HG02938 (cell line): Measurements from ENCODE around the gene DAZAP1.

Experiments used
- ATAC-seq: cut with Tn5 transposase; IDR thresholded peaks from one replicate; pipeline ENCODE4 v1.9.1; 2021; ENCODE audit warnings: mild to moderate bottlenecking, moderate library complexity; ENCODE audit not compliant: unreplicated experiment

Gene DAZAP1

DNA sequence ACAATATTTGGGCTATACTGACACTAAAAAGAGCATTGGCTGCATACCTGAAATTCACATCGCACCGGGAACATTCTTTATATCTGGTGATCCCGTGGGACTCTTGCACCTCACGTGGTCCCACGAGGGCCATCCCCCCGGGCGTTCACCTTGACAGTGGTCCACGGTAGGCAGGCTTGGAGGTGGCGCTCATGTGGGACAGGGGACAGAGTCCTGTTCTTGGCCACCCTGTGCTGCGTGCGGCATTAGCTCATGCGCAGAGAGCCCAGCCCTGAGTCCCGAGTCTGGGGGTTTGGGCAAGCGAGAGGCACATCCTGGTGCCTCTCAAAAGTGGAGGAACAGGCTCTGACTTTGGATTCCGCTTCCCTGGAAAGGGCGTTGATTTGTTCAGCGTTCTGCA lies 13.5 kb upstream of the DAZAP1 start:
- ATAC-seq = no peak

DNA sequence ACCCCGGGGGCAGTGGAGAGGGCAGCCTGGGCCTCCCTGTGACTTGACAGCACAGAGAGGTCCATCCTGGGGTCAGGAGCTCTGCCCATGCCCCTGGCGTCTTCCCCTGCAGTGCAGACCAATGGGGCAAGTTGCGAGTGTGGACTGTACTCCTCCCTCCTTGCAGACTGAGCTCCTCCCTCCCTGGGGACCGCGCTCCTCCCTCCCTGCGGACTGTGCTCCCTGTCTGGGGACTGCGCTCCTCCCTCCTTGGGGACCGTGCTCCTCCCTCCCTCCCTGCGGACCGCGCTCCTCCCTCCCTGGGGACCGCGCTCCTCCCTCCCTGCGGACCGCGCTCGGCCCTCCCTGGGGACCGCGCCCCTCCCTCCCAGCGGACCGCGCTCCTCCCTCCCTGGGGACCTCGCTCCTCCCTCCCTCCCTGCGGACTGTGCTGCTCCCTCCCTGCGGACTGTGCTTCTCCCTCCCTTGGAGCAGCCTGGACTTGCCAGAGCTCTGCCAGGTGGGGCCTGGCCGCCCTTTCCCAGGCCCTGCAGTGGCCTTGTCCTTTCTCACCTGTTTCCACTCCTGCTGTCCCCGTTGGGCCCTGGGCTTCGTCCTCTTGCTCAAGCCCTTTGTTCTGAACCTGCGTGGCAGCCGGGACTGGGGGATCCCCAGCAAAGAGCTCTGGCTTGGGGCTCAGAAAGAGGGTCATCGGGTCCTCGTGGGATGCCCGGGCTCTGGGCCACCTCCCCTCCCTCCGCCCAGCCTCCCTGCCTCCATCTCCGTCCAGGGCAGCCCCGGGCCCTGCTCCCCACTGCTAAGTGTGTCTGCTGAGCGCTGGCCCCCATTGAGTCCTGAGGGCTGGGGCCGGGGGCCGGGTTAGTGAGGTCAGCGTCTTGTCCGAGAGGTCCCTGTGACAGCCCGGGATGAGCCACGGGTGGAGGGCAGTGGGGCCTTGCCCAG lies 12.9 kb upstream of the DAZAP1 start:
- no peak for ATAC-seq

DNA sequence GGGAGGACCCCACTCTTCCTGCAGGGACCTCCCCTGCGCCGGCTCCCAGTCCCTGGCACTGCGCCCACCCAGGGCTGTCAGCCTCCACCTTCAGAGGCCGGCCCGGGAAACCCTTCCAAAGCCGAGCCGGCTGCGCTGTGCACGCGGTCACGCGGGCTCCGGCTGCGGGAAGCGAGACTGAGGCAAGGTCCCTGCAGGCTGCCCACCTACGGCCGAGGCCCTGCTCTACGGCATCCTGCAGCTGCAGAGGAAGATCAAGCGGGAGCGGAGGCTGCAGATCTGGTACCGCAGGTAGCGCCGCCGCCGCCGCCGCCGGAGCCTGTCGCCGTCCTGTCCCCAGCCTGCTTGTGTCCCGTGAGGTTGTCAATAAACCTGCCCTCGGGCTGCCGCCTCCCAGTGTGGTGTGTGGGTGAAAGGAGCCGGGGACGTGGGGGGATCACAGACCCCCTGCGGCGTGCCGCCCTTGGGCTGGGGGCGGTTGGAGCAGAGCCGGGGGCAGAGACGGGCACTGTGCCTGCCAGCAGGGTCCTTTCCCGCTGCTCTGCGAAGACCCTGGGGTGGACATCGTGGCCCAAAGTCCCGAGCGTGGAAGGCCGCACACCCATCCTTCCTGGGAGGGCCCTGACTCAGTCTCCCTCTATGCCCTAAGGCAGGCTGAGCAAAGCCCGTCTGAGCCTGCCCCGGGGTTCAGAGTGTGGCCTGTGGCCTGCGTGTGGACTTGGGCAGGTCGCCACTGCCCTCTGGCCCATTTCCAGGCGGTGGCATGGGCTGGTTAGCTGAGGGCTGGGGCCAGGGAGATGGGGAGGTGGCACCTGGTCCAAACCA lies 12.0 kb upstream of the DAZAP1 start:
- no peak for ATAC-seq

DNA sequence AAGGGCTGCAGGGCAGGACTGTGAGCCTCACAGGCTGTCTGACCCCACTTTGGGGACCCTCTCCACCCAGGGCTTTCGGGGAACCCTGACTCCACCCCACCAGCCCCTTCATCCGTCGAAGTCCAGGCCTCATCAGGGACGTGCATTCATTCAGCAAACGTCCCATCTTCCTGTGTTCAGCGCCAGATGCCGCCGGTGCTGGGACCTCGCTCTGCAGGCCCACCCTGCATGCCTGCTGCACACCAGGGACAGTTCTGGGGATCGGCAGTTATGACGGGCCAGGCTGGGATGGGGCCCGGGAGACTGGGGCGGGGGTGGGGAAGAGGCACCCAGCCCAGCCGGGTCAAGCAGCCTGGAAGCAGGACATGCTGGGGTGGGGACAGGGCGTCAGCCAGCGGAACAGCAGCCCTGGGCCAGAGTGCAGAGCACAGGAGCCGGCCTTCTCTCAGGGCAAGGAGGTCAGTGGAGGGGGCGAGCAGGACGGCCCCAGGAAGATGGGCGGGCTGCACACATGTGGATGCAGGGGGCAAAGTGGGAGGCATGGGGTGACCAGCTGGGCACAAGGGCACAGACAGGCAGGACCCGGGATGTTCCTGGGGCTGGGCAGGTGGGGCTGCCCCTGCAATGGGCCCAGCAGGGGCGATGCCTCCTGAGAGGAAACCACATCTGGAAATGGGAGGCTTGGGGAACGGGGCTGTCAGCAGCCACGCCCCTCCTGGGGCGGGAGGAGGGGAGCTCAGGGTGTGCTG lies 11.2 kb upstream of the DAZAP1 start:
- no peak for ATAC-seq

DNA sequence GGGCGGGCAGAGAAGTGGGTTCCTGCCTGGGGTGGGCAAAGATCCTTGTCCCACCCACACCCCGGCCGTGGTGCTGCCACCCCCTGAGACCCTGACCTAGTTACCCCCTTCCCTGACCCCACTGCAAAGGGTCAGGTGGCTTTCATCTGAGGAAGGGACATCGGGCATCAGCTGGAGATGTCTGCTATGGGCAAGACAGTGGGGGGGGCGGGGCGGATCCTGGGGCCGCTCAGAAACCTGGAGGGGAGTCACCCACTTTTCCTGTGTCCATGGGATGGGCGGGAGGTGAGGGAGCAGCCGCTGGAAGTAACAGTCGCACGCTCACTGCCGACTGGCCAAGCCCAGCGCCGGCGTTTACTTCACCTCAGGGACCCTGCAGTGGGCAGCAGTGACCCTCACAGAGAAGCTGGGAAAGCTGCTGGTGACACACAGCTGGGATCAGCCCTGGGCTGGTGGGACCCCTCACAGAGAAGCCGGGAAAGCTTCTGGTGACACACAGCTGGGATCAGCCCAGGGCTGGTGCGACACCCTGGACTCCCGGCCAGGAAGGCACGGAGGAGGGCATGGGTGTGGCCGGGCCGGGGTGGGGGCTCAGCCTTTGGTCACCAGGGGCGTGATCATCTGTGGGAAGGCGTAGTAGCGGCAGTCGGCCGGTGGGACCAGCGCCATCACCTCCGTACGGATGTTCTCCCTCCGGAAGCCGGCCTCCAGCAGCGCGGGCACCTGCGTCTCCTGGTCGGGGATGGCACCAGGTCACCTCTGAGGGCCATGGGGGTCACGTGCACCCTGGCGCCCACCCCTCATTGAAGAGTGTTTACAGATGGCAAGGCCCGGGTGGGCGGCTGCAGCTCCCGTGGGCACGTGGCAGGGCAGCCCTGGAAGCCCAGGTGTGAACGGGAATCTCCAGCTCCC lies 10.4 kb upstream of the DAZAP1 start:
- ATAC-seq = no peak

DNA sequence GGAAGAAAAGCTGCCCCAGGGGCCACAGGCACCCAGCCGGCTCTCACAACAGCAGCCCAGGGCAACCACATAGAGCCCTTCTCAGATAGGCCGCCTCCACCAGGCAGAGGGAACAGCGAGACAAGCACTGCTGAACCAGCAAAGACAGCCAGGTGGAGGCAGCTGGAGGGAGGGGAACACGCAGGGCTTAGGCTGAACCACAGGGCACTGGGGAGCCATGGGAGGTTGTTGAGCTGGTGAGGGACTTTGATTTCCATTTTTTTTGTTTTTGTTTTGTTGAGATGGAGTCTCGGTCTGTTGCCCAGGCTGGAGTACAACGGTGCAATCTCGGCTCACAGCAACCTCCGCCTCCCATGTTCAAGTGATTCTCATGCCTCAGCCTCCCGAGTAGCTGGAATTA lies 9.5 kb upstream of the DAZAP1 start:
- ATAC-seq = no peak

DNA sequence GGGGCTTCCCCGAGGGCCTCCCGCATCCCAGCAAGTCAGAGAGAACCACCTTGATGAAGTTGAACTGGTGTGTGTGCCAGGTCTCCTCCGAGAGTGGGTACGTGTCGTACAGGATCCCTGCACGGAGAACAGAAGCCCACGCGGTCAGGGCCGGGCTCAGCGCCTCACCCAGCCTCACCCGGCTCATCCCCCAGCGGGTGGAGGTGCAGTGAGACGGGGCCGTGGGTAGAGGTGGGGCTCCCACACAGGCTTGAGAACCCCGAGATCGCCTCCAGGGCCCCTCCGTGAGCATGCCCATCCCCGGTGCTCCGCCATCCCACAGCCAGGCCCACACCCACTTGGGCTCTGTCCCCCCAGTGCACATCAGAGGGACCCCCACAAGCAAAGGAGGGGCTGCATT lies 8.3 kb upstream of the DAZAP1 start:
- no peak for ATAC-seq

DNA sequence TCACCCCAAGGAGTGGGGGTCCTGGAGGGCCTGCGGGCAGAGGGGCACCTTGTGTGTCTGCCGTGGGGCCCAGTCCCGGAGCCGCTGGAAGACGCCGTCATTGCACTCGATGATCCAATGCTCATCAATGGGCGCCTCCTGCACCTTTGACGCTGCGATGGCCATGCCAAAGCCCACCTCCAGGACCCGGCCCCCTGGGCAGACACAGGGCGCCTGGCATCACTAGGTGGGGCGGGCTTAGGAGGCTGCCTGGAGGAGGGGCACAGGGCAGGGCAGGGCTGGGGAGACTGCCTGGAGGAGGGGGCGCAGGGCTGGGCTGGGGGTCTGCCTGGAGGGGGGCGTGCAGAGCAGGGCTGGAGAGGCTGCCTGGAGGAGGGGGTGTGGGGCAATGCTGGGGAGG lies 7.6 kb upstream of the DAZAP1 start:
- ATAC-seq = no peak

DNA sequence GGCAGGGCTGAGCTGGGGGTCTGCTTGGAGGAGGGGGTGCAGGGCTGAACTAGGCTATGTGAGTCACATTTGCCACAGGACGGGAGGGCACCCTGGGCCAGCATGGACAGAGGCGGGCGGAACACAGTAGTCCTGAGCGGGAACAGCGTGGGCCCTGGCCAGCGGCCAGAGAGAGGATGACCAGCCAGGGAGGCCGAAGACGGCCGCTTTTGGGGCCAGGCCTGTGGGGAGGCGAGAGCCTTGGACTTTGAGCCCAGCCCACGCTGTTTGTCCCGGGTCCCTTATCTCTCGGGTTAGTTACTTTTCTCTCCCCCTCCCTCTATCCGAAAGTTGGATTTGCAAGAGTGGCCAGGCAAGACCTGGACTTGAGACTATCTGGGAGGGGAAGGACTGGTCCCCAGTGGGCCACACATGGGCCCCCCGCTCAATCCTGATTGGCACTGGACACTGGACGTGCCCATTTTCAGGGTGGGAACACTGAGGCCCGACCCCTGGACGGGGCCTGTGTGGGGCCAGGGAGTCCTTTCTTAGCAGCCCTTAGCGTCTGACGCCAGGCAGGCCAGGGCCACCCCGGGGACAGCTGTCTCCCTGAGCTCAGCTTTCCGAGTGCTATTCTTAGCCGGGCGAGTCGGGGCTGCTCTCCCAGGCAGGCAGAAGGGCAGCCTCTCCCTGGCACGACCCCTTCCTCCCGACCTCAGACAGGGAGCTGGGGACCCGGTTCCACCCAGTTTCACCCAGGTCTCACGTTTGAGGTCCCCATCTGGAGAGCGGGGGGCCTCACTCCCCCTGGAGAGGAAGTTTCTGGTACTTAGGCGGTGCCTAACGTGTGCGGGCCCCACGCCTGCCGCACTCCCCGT lies 6.9 kb upstream of the DAZAP1 start:
- ATAC-seq = no peak

DNA sequence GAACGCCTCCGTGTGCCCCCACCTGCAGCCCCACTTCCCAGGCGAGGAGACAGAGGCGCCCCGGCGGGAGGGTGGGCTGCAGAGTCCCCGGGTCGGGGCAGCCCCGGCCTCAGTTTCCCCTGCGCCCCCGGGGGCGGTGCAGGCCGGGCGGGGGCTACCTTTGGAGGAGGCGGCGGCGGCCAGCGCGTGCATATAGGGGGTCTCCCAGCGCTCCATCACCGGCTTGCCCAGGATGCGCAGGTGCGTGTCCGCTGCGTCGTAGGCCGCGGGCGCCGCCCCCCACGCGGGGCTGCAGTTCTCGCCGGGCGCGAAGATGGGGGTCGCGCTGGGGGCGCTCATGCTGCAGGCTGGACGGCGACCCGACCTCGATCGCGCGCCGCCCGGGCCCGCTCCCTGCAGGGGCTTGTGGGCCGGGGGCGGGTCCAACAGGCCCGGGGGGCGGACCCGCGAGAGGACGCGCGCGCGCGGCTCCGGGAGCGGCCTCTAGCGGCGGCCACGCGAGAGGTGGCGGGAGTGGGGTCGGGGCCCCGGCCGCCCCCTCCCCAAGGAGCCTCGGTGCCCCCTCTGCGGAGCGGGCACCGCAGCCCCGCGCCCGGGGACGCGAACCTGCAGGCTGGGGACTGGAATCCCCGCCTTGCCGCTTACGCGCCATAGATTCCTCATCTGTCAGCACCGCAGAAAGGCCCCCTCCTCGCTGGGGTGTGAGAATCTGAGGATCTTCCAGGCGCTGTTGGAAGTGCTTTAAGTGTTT lies 6.1 kb upstream of the DAZAP1 start, which contains the start of gene GAMT:
Gene GAMT, minus strand, starts transcription at position 405 of the 751 bp plus-strand sequence. Its CDS starts 66 bp downstream, at position 339.
- no peak for ATAC-seq

DNA sequence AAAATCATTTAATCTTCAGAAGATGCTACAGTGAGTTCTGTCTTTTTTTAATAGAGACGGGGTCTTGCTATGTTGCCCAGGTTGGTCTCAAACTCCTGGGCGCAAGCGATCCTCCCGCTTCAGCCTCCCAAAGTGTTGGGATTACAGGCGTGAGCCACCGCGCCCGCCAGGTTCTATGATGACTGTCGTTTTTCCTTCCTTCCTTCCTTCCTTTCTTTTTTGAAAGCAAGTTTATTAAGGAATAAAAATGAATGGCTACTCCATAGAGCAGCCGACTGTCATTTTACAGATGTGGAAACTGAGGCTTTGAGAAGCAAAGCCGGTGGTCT lies 5.5 kb upstream of the DAZAP1 start:
- no peak for ATAC-seq

DNA sequence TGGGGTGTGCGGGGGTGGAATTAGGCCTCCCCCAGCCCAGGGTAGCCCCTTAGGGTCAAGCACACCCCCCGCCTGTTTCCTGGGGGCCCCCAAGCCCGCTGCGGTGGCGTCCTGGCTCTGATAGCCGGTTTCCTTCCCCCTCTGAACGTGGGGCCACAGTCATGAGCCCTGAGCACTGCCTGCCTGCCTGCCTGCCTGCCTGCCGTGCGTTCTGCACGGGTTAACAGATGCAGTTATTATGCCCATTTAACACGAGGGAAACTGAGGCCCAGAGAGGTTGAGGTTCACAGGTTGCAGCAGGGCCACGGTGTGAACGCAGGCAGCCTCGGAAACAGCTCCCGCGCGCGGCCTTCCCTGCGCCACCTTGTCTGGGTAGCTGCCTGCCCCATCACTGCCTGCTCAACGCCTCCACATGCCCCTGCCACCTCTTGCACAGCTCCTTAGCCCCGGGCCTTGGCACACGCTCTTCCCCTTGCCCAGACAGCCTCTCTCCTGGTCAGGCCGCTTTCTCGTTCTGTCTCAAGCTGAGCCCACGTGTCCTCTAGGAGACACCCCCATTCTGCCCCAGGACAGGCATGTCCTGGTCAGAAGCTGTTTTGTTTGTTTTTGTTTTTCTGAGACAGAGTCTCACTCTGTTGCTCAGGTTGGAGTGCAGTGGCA lies 4.8 kb upstream of the DAZAP1 start:
- no peak for ATAC-seq

DNA sequence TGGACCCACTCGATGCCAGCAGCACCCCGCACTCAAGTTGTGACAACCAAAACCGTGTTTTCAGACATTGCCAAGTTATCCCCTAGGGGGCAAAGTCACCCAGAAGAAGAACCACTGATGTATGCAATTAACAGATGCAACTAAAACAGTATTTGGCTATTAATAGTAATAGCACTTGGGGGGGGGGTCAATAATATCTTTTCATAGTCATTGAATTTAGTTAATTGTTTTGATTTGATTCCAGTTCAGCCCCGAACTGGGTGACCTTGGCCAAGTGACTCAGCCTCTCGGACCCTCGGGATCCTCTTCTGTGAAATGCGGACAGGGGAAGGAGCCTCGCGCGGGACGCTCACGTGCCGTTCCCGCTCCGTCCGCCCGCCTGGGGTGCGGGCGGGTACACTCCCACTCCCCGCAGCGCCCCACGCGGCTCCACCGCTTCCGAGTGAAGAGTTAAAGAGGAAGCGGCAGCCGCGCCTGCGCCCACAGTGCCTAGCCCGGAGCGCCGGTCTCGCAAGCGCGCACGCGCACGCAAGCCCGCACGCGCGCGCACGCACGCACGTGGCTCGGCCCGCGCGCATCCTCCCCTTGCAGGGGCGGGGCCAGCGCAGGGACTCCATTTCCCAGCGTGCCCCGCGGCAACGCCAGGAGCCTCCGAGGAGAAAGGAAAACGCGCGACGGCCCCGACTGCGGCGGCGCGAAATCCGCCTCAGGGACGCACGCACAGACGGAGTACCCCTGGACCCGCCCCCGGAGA lies 435 bp upstream of the DAZAP1 start:
- peak; percentile 74 for ATAC-seq

DNA sequence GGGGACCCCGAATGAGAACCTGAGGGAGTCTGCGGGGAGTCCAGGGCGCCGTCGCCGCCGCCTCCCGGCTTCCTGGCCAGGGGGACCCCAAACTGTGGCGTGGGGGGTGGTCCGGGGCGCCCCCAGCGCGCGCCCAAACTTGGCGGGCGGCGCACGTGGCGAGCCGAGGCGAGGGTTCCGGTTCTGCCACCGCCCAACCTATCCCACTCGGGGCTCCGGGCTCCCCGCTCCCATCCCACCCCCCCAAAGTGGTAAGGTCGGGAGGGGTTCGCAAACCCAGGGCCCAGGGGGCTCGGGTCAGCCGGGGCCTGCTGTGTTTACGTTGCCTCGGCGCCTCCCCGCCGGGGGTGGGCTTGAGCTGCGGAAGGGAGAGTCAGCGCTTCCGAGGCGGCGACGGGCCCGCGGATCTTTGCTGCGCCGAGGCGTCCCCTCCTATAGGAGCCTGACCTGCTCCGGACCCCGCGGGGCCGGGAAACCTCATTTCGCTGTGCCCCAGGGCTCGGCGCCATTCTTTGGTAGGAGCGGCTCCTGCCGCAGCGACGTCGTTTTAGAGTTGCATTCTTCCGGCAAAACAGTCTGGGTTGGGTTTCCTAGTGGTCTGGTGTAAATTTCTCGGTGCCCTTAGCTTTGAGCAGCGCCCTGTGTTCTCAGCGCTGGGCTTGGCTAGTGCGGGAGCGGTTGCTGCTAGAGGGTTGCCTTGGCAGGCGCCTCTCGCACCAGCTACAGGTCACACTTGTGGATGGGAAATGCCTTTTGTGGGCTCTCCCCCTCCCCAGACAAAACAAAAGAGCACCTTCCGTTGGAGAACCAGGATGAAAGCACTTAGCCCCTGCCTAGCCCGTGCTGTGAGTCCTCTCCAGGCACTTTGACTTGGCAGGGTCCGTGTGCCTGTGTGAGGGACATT lies 1.2 kb downstream of the DAZAP1 start:
- ATAC-seq = no peak

DNA sequence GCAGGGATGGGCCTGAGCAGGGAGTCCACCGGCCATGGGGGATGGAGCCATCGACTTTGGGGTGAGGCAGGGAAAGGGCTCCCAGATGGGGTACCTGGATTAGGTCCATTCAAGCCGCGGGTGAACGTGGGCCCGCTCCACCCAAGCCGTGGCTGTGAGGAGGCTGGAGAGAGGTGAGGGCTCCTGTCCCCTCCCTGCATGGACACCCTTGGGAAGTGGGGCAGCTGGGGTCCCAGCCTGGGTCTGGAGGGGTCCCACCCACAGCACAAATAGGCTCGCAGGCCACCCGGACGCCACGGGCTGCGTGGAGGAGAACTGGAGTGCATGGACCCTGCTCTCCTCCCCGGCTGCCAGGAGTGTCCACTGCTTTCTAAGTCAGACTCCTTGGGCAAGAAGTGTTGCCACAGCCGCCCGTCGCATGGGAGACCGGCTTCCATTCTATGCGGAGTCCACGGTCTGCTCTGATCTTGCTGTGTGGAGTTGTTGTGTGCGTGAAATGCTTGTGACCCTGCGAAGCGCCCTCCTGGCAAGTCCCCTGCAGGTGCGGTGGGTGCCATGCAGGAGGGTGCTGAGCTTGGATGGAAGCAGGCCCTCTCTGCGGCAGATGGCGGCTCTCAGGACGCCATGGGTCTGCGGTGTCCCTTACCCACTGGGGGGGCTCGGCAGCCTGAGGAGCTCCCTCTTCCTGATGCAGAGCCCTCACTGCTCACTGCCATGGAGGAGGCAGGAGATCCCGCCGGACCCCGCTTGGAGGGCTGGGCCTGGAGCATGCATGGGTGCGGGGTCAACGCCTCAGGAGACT lies 2.0 kb downstream of the DAZAP1 start:
- no peak for ATAC-seq
